Ascending aorta (tissue), 2 donors: Measurements from ENCODE around the gene CA4. TPM values are rescaled to one million over a fixed set of nuclear protein-coding genes. Genes with fewer than 3 reads are reported as not detected.
A peak's percentile ranks its signal among the peaks of the same experiment; 100 is the strongest.
"Not testable (repeated sequence)": the region's sequence is repeated elsewhere in the genome, so short reads cannot be mapped to it uniquely, and the experiment has no call there.

Source experiments
- DNase-seq, 2 donors: peaks; one replicate each; pipeline ENCODE4 v3.0.0-alpha.2; 2019; ENCODE audit warnings: low spot score in 2 of 2
- H3K27ac ChIP-seq, 2 donors: fragments of 200-600 bp; sonication (generic); one replicate each; pipeline ENCODE4 v1.5.1; 2016 to 2017; ENCODE audit warnings: mild to moderate bottlenecking in 1 of 2
- H3K27me3 ChIP-seq: fragments of 200-600 bp; sonication (generic); one replicate; pipeline ENCODE4 v1.5.1; 2017
- H3K36me3 ChIP-seq, 2 donors: fragments of 200-600 bp; sonication (generic); one replicate each; pipeline ENCODE4 v1.5.1; 2016
- H3K4me1 ChIP-seq, 2 donors: fragments of 200-600 bp; sonication (generic); one replicate each; pipeline ENCODE4 v1.5.1; 2016 to 2017; ENCODE audit warnings: mild to moderate bottlenecking in 1 of 2
- H3K4me3 ChIP-seq, 2 donors: fragments of 200-600 bp; sonication (generic); one replicate each; pipeline ENCODE4 v1.5.1; 2016 to 2017; ENCODE audit warnings: mild to moderate bottlenecking in 1 of 2
- H3K9me3 ChIP-seq, 2 donors: fragments of 200-600 bp; sonication (generic); one replicate each; pipeline ENCODE4 v1.5.1; 2016
- CTCF ChIP-seq, 3 experiments: fragments of 200-600 bp in 2 of 3; fragments of 450-650 bp in 1 of 3; sonication (generic) in 2 of 3; IDR thresholded peaks; one replicate each; pipeline ENCODE4 v1.5.1; 2016 to 2019; ENCODE audit warnings: antibody characterized with exemption in 3 of 3, mild to moderate bottlenecking in 1 of 3, moderate library complexity in 1 of 3
- intact Hi-C: fragments of 100-400 bp; cut with DNase I; formaldehyde crosslinking; loops from one replicate; pipeline ENCODE4 v1.15.1; 2023
- total RNA-seq: library from RNA; depleted of rRNA; stranded (reverse); fragments of >200 nt; gene quantifications from one replicate; pipeline ENCODE4 v1.1.0, GENCODE V29; 2016

CA4 gene
- total RNA-seq, 1 donor from 2014 or later: 35.3 TPM

GRCh38 chr17:60119807-60120748 is 29.7 kb upstream of the CA4 start:
- H3K4me1 ChIP-seq, intact Hi-C loops, H3K27me3 ChIP-seq, DNase-seq, H3K36me3 ChIP-seq, H3K9me3 ChIP-seq, H3K27ac ChIP-seq: not testable (repeated sequence)
- peak overlapping the region in 1 of 2 donors; percentile 65 for H3K4me3 ChIP-seq

GRCh38 chr17:60127068-60128064 is 22.4 kb upstream of the CA4 start:
- DNase-seq: peak in 1 of 2 donors; percentile 50
- Histone ChIP-seq H3K4me3 (no peak overlapping the region), H3K27ac (no peak overlapping the region), H3K36me3 (no peaks in the 10 kb centered on the region), H3K9me3 (no peaks in the 10 kb centered on the region), H3K4me1 (no peaks in the 10 kb centered on the region), H3K27me3 (no peaks in the 10 kb centered on the region)
- no peak for TF ChIP-seq CTCF (IDR thresholded peaks at IDR 0.05)
- intact Hi-C loops: no loop called here

DNA sequence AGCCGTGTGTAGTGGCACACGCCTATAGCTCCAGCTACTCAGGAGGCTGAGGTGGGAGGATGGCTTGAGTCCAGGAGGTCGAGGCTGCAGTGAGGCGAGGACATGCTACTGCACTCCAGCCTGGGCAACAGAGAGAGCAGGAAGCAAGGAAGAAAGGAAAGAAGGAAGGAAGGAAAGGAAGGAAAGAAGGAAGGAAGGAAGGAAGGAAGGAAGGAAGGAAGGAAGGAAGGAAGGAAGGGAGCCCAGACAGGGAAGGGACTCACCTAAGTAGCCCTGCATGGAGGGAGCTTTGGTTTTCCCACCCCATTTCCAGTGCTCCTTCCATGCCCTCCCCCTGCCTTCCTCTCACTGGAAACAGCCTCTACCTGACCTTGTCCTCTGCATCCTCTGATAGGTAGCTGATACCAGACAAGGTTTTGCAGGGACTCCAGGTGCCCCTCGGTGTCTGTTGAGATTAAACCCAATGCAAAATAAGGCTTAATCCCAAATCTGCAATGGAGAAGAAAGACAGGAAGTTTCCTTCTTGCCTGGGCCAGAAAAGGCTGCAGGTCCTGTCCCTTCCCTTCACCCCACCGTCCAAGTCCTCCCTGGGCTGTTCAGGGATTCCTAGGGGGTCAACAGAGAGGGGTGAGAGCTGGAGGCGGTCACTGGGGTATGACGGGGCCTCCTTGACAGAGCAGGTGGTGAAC is 21.5 kb upstream of the CA4 start:
- no peaks in the 10 kb centered on the region for H3K27me3 ChIP-seq
- no peaks in the 10 kb centered on the region for H3K4me1 ChIP-seq
- intact Hi-C loops: no loop called here
- TF ChIP-seq CTCF (IDR thresholded peaks at IDR 0.05): no peak
- H3K36me3 ChIP-seq: no peaks in the 10 kb centered on the region
- no peaks in the 10 kb centered on the region for H3K9me3 ChIP-seq
- H3K27ac ChIP-seq: no peak overlapping the region
- H3K4me3 ChIP-seq: no peak overlapping the region
- DNase-seq: peak in 1 of 2 donors; percentile 39

GRCh38 chr17:60129164-60129563 is 20.6 kb upstream of the CA4 start:
- Histone ChIP-seq H3K9me3 (no peaks in the 10 kb centered on the region), H3K36me3 (no peaks in the 10 kb centered on the region), H3K4me1 (no peaks in the 10 kb centered on the region), H3K27me3 (no peaks in the 10 kb centered on the region), H3K4me3 (no peak overlapping the region), H3K27ac (no peak overlapping the region)
- no peak for TF ChIP-seq CTCF (IDR thresholded peaks at IDR 0.05)
- DNase-seq: peak in 1 of 2 donors; percentile 19
- intact Hi-C loops: no loop called here

DNA sequence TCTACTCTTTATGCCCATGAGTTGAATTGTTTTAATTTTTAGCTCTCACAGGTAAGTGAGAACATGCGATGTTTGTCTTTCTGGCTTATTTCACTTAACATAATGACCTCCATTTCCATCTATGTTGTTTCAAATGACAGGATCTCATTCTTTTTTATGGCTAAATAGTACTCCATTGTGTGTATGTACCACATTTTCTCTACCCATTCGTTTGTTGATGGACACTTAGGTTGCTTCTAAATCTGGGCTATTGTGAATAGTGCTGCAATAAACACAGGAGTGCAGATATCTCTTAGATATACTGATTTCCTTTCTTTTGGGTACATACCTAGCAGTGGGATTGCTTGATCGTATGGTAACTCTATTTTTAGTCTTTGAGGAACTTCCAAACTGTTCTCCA is 19.3 kb upstream of the CA4 start:
- Histone ChIP-seq H3K27me3 (no peaks in the 10 kb centered on the region), H3K4me3 (no peak overlapping the region), H3K9me3 (no peaks in the 10 kb centered on the region), H3K36me3 (no peaks in the 10 kb centered on the region), H3K4me1 (peaks cover 0 to 2% of the 10 kb centered on the region in 2 donors), H3K27ac (no peak overlapping the region)
- no peak for DNase-seq
- TF ChIP-seq CTCF (IDR thresholded peaks at IDR 0.05): no peak
- intact Hi-C loops: no loop called here
